ENCODE data around the gene SCN4A.
"Not testable (repeated sequence)": the region's sequence is repeated elsewhere in the genome, so short reads cannot be mapped to it uniquely, and the experiment has no call there.

The SCN4A gene

DNA sequence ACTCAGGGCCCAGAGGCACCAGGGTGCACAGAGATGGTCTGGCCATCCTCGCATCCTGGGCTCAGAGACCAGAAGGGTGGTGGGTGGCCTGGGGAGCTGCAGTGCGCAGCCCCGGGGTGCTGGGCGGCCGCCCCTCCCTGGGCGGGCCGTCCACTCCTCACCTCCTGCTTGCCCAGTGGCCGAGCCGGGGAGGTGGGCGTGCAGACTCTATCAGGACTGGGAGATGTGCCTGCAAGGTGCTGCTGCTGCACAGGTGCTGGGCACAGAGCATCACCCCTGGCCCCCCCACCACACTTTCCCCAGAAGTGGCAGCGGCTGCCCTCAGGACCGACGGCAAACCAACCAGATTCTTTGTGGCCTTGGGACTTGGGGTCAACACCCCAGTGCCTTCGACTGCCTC lies at the start of gene SCN4A:
TSS of gene SCN4A (minus strand) at position 123 of the 400 bp plus-strand sequence. CDS start at position 46, 77 bp downstream.
- no peak within 1 kb of the TSS for H3K4me3 Mint-ChIP-seq
- H3K9me3 Mint-ChIP-seq: no peaks in the 10 kb centered on the region
- H3K4me1 Mint-ChIP-seq (ENCODE audit: low read depth): peaks cover 5% of the 10 kb centered on the region
- no peak within 1 kb of the TSS for H3K27ac Mint-ChIP-seq
- no peaks in the 10 kb centered on the region for H3K36me3 Mint-ChIP-seq (ENCODE audit: low read depth)
- H3K27me3 Mint-ChIP-seq (ENCODE audit: low read depth): peaks cover 16% of the 10 kb centered on the region

DNA sequence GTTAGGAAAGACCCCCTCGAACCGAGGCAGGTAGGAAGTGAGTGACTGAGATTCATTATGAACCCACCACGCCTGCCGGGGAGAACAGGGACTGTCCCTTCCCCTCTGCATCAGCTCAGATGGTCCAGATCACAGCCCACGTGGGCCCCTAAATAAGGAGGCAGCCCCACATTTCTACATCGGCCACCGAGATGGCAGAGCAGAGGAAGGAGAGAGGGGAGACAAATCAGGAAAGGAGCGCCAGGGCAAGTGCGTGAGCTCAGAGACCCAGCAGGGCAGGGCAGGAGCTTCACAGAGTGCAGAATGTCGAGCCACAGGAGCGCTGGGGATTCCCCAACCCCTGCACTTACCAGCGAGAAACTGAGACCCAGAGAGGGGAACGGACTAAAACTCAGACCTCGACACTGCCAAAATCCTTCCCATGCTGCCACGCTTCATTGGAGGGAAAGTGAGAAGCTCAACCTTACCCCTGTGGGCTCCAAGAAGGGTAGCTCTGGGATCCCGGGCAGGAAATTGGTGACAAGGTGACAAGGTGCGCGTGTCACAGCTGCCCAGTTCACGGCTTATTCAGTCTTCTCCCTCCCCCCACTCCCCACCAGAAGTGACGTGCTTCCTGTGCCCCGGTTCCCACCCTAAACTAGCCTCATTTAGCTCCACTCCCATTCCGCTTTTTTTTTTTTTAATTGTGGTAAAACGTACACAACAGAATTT lies 47.5 kb upstream of the SCN4A start, which contains the start of gene ICAM2:
TSS of gene ICAM2 (minus strand) at position 578 of the 711 bp plus-strand sequence. CDS start 13,942 bp downstream, outside the sequence.
- Mint-ChIP-seq H3K27me3 (ENCODE audit: low read depth) (no peaks in the 10 kb centered on the region), H3K27ac (peak within 1 kb of the TSS; percentile 100), H3K9me3 (no peaks in the 10 kb centered on the region), H3K4me3 (peak within 1 kb of the TSS; percentile 99), H3K4me1 (ENCODE audit: low read depth) (peaks cover 59% of the 10 kb centered on the region), H3K36me3 (ENCODE audit: low read depth) (peaks cover 7% of the 10 kb centered on the region)

DNA sequence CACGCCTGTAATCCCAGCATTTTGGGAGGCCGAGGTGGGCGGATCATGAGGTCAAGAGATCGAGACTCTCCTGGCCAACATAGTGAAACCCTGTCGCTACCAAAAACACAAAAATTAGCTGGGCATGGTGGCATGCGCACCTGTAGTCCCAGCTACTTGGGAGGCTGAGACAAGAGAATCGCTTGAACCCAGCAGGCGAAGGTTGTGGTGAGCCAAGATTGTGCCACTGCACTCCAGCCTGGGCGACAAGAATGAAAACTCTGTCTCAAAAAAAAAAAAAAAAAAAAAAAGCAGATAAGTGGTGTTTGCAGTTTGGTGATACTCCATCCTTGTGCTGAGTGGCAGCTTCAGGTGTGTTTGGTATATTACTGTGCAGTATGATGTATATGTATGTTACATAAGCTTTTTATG lies 46.8 kb upstream of the SCN4A start:
- not testable (repeated sequence) for H3K36me3 Mint-ChIP-seq (ENCODE audit: low read depth); H3K9me3 Mint-ChIP-seq; H3K27me3 Mint-ChIP-seq (ENCODE audit: low read depth)
- peak overlapping the region; percentile 99 for H3K4me3 Mint-ChIP-seq
- H3K4me1 Mint-ChIP-seq (ENCODE audit: low read depth): peaks cover 57% of the 10 kb centered on the region
- H3K27ac Mint-ChIP-seq: peak overlapping the region; percentile 100

DNA sequence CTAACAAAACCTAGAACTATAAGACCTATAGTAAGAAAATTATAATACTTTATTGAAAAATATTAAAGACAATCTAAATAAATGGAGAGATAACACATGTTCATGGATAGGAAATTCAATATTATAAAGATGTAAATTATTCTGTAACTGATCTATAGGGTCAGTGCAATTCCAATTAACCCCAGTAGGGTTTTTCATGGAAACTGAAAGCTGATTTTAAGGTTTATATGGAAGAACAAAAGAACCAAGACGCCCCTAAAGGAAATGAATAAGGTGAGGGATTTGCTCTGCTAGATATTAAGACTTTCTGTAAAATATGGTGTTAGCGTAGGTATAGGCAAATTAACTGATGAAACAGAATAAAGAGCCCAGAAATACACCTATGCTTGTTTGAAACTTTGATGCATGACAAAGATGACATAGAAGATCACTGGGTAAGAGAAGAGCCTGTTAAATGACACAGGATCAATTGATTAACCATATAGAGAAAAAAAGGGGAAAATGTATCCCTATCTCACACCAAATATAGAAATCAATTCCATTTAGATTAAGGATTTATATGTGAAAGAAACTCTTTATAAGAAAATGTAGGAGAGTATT lies 44.8 kb upstream of the SCN4A start:
- no peaks in the 10 kb centered on the region for H3K27me3 Mint-ChIP-seq (ENCODE audit: low read depth)
- no peaks in the 10 kb centered on the region for H3K9me3 Mint-ChIP-seq
- H3K4me3 Mint-ChIP-seq: peak overlapping the region; percentile 76
- H3K36me3 Mint-ChIP-seq (ENCODE audit: low read depth): peaks cover 2% of the 10 kb centered on the region
- peaks cover 54% of the 10 kb centered on the region for H3K4me1 Mint-ChIP-seq (ENCODE audit: low read depth)
- peak overlapping the region; percentile 75 for H3K27ac Mint-ChIP-seq

DNA sequence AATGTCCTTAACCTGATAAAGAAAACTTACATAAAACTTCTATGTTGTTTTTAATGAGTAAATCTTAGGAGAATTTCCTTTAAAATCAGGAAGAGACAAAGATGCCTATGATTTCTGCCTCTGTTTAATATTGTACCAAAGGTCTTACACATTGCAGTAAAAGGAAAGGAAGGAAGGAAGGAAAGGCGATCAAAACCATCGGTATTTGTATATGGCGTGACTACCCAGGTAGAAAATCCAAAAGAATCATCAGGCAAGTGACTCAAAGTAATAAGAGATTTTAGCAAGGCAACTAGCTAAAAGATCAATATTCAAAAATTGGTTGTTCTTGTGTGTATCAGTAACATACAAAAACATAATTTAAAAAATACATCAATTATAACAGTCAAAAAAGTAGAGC lies 44.3 kb upstream of the SCN4A start:
- Mint-ChIP-seq H3K4me1 (ENCODE audit: low read depth) (peaks cover 50% of the 10 kb centered on the region), H3K9me3 (no peaks in the 10 kb centered on the region), H3K36me3 (ENCODE audit: low read depth) (peaks cover 3% of the 10 kb centered on the region), H3K4me3 (peak overlapping the region; percentile 80), H3K27ac (peak overlapping the region; percentile 86), H3K27me3 (ENCODE audit: low read depth) (no peaks in the 10 kb centered on the region)

GRCh38 chr17:64016231-64016784 lies 43.6 kb upstream of the SCN4A start:
- Mint-ChIP-seq H3K4me3 (peak overlapping the region; percentile 80), H3K36me3 (ENCODE audit: low read depth) (peaks cover 6% of the 10 kb centered on the region), H3K9me3 (no peaks in the 10 kb centered on the region), H3K27me3 (ENCODE audit: low read depth) (no peaks in the 10 kb centered on the region), H3K27ac (peak overlapping the region; percentile 86), H3K4me1 (ENCODE audit: low read depth) (peaks cover 50% of the 10 kb centered on the region)

- Mint-ChIP-seq H3K27me3 (ENCODE audit: low read depth) (no peaks in the 10 kb centered on the region), H3K9me3 (no peaks in the 10 kb centered on the region), H3K27ac (peak overlapping the region; percentile 94), H3K36me3 (ENCODE audit: low read depth) (peaks cover 10% of the 10 kb centered on the region), H3K4me1 (ENCODE audit: low read depth) (peaks cover 45% of the 10 kb centered on the region), H3K4me3 (peak overlapping the region; percentile 75)
These were observed 42.7 kb upstream of the SCN4A start for GRCh38 chr17:64015447-64015846.

- no peak overlapping the region for H3K27ac Mint-ChIP-seq
- H3K4me1 Mint-ChIP-seq (ENCODE audit: low read depth): peaks cover 22% of the 10 kb centered on the region
- H3K27me3 Mint-ChIP-seq (ENCODE audit: low read depth): no peaks in the 10 kb centered on the region
- no peak overlapping the region for H3K4me3 Mint-ChIP-seq
- H3K9me3 Mint-ChIP-seq: no peaks in the 10 kb centered on the region
- peaks cover 22% of the 10 kb centered on the region for H3K36me3 Mint-ChIP-seq (ENCODE audit: low read depth)
These were observed 37.1 kb upstream of the SCN4A start for GRCh38 chr17:64009571-64010402.

- H3K27me3 Mint-ChIP-seq (ENCODE audit: low read depth): no peaks in the 10 kb centered on the region
- H3K4me3 Mint-ChIP-seq: no peak overlapping the region
- H3K36me3 Mint-ChIP-seq (ENCODE audit: low read depth): peaks cover 22% of the 10 kb centered on the region
- H3K4me1 Mint-ChIP-seq (ENCODE audit: low read depth): peaks cover 16% of the 10 kb centered on the region
- no peaks in the 10 kb centered on the region for H3K9me3 Mint-ChIP-seq
- no peak overlapping the region for H3K27ac Mint-ChIP-seq
These were observed 36.1 kb upstream of the SCN4A start for GRCh38 chr17:64008830-64009229.

- peaks cover 22% of the 10 kb centered on the region for H3K36me3 Mint-ChIP-seq (ENCODE audit: low read depth)
- H3K4me1 Mint-ChIP-seq (ENCODE audit: low read depth): peaks cover 13% of the 10 kb centered on the region
- H3K9me3 Mint-ChIP-seq: no peaks in the 10 kb centered on the region
- no peaks in the 10 kb centered on the region for H3K27me3 Mint-ChIP-seq (ENCODE audit: low read depth)
- H3K27ac Mint-ChIP-seq: no peak overlapping the region
- no peak overlapping the region for H3K4me3 Mint-ChIP-seq
These were observed 35.6 kb upstream of the SCN4A start for GRCh38 chr17:64008346-64008745.

DNA sequence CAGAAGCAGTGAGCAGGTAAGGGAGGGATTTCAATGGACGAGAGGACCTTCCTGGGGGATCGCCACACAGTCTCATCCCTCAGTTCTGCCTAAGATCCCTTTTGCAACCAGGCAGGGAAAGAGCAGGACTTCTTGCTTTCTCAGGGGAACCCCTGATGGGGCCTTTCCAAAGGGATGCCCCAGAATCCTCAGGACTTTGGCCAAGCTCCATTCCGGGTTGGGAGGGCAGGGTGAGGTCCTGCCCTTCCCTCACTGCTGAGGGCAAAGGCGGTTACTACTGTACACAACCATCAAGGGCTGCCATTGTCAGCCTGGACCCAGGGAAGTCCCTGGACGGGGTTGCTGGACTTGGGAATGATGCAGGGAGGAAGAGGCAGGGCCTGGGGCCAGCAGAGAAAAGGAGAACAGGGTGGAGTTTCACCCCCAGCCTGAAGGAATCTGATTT lies 35.1 kb upstream of the SCN4A start:
- no peak overlapping the region for H3K27ac Mint-ChIP-seq
- H3K9me3 Mint-ChIP-seq: no peaks in the 10 kb centered on the region
- peaks cover 11% of the 10 kb centered on the region for H3K4me1 Mint-ChIP-seq (ENCODE audit: low read depth)
- H3K27me3 Mint-ChIP-seq (ENCODE audit: low read depth): no peaks in the 10 kb centered on the region
- peaks cover 24% of the 10 kb centered on the region for H3K36me3 Mint-ChIP-seq (ENCODE audit: low read depth)
- H3K4me3 Mint-ChIP-seq: no peak overlapping the region

GRCh38 chr17:64007089-64007837 lies 34.5 kb upstream of the SCN4A start:
- peaks cover 11% of the 10 kb centered on the region for H3K4me1 Mint-ChIP-seq (ENCODE audit: low read depth)
- not testable (repeated sequence) for H3K4me3 Mint-ChIP-seq, H3K27ac Mint-ChIP-seq

DNA sequence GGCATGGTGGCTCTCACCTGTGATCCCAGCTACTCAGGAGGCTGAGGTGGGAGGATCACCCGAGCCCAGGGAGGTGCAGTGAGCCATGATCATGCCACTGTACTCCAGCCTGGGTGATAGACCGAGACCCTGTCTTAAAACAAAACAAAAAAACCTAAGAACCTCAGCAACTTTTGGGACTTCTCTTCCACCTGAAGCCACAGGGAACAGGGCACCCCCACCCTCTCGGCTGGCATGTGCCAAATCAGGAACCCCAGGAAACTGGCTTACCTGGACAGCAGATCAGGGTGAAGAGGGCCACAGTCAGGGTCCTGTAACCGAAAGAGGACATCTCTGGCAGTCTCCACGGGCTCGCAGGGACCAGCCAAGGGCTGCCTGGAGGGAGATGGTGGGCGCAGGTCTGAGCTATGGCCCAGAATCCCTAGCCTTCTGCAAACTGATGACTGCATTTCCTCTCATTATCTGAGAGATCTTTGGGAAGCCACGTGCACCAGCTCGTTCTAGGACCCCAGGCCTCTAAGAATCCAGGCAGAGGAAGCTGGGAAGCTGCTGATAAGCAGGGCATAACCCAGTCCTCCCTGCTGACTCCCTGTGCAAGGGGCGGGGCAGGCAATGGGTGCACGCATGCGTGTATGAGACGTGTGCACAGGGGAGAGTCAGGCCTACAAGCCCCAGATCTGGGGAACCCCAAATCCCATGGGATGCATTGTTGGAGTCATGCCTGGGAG lies 33.8 kb upstream of the SCN4A start:
- H3K27ac Mint-ChIP-seq: no peak overlapping the region
- H3K4me3 Mint-ChIP-seq: no peak overlapping the region

More at GRCh38 chr17:64007089-64007837, 34.5 kb upstream of the SCN4A start:
- peaks cover 24% of the 10 kb centered on the region for H3K36me3 Mint-ChIP-seq (ENCODE audit: low read depth)
- not testable (repeated sequence) for H3K27me3 Mint-ChIP-seq (ENCODE audit: low read depth); H3K9me3 Mint-ChIP-seq

More for the DNA sequence above, 33.8 kb upstream of the SCN4A start:
- peaks cover 21% of the 10 kb centered on the region for H3K36me3 Mint-ChIP-seq (ENCODE audit: low read depth)
- no peaks in the 10 kb centered on the region for H3K9me3 Mint-ChIP-seq
- no peaks in the 10 kb centered on the region for H3K27me3 Mint-ChIP-seq (ENCODE audit: low read depth)
- peaks cover 8% of the 10 kb centered on the region for H3K4me1 Mint-ChIP-seq (ENCODE audit: low read depth)

Measured in T-helper 1 cell treated with Interleukin-12 subunit alpha and Interleukin-12 subunit beta and Interleukin-4 antibody, amounts not matched to agents 30 μg/mL and 1 μg/mL, for 36 hours (primary cell).